ENCODE results near the gene ZNF90.
"Not testable (repeated sequence)": the region's sequence is repeated elsewhere in the genome, so short reads cannot be mapped to it uniquely, and the experiment has no call there.

GRCh38 chr19:20132933-20133332 lies 55.1 kb downstream of the ZNF90 start:
- not testable (repeated sequence) for TF ChIP-seq ZNF274 (IDR thresholded peaks at IDR 0.05; ENCODE audit: low read depth, low read length); SUZ12 (IDR thresholded peaks at IDR 0.05; ENCODE audit: extremely low read depth, insufficient read depth, insufficient read length); YY1 (IDR thresholded peaks at IDR 0.05; ENCODE audit: insufficient read depth, insufficient read length)

Data from NT2/D1 (cell line).